ENCODE data around the gene PWWP2B.

GRCh38 chr10:132458586-132459300 lies 61.7 kb downstream of the PWWP2B start:
- TF ChIP-seq POLR2A (IDR thresholded peaks at IDR 0.05; ENCODE audit: low read depth, low read length): no peak
- TF ChIP-seq POLR2AphosphoS5 (IDR thresholded peaks at IDR 0.05; ENCODE audit: low read depth, low read length): no peak
- no peak for TF ChIP-seq TAF1 (IDR thresholded peaks at IDR 0.05; ENCODE audit: borderline replicate concordance, low read depth, low read length)

All from GM12892 (cell line).